Measurements from ENCODE around the gene TSFM. TPM values are rescaled to one million over a fixed set of nuclear protein-coding genes. Genes with fewer than 3 reads are reported as not detected.

The TSFM gene
- total RNA-seq, 1 experiment from 2014 or later = 48.7 TPM

DNA sequence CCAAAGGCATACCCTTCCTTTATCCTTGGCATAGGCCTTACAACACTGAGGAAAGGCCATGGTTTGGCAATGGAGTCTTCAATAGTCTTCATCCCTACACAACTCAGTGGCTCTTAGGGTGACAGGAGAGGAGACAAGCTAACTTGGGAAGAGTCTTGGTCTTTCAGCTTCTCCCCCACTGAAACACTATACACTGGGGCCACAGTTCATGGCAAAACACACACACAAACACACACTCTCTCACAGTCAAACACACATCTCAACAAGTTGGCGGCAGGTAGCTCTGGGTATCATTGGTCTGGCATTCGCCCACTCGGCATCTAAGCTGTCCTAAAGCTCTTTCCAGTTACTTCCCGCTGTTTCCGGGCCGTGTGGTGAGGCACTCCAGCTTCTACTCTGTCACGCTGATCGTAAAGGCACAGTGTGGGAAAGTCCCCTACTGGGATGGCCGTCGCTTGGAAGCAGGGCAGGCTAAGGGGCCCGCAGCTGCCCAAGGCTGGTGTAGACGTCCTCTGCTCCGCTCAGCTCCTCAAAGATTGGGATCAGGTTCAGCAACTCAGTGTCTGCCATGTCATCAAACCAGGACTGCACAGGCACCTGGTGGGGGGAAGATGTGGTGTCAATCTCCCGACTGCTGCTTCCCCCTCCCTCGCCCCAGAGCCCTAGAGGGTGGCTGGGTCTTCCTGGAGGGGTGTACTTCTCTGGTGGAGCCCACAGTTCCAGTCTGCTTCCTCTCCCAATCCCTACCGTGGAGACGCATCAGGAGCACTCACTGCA, 40.7 kb downstream of the TSFM start:
- CTCF ChIA-PET = no interaction called here
- Mint-ChIP-seq H3K27ac (no peak overlapping the region), H3K36me3 (peaks cover 57% of the 10 kb centered on the region), H3K9me3 (no peaks in the 10 kb centered on the region), H3K4me1 (no peaks in the 10 kb centered on the region), H3K27me3 (ENCODE audit: low read depth) (no peaks in the 10 kb centered on the region), H3K4me3 (no peak overlapping the region)
- DNase-seq (ENCODE audit: low spot score) (no peak), ATAC-seq (no peak)
- POLR2A ChIA-PET = no interaction called here
- no peak for TF ChIP-seq STAT6 (CRISPR knock-in tag; conservative IDR thresholded peaks at IDR 0.05; ENCODE audit: low read depth)
- no peak for TF ChIP-seq ZNF396 (CRISPR knock-in tag; IDR thresholded peaks at IDR 0.05; ENCODE audit: borderline replicate concordance)
- TF ChIP-seq ZNF232 (CRISPR knock-in tag; IDR thresholded peaks at IDR 0.05) = no peak
- no peak for TF ChIP-seq CBFB (CRISPR knock-in tag; IDR thresholded peaks at IDR 0.05; ENCODE audit: low read depth)
- TF ChIP-seq, protein P1, sequence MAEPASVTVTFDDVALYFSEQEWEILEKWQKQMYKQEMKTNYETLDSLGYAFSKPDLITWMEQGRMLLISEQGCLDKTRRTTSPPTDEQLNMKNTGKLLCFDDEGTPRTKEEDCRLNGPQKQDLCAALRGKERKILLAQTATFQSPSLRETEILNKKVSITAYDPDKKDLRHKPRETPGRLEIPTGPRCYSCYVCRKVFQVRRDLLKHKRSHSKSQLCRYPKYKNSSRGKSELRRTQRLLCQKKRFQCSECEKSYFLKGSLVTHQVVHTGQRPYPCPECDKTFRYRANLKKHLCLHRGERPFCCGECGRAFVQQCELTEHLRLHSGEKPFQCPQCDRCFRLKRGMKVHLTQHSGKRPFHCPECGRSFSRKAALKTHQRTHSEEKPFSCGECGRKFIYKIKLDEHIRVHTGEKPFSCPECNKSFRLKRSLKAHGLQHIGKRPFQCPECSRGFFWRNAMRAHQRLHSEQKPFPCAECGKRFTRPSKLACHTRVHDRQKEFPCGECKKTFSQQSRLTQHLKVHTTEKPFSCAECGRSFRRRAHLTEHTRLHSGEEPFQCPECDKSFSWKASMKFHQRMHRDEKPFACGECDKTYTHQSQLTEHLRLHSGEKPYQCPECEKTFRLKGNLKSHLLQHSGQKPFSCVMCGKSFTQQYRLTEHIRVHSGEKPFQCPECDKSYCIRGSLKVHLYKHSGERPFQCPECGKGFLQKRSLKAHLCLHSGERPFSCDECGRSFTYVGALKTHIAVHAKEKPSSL (CRISPR knock-in tag; conservative IDR thresholded peaks at IDR 0.05) = no peak
- TF ChIP-seq ZBTB43 (CRISPR knock-in tag; IDR thresholded peaks at IDR 0.05) = no peak
- TF ChIP-seq GRHL2 (CRISPR knock-in tag; IDR thresholded peaks at IDR 0.05; ENCODE audit: insufficient replicate concordance, severe bottlenecking) = no peak
- TF ChIP-seq ZNF121 (CRISPR knock-in tag; IDR thresholded peaks at IDR 0.05) = no peak

DNA sequence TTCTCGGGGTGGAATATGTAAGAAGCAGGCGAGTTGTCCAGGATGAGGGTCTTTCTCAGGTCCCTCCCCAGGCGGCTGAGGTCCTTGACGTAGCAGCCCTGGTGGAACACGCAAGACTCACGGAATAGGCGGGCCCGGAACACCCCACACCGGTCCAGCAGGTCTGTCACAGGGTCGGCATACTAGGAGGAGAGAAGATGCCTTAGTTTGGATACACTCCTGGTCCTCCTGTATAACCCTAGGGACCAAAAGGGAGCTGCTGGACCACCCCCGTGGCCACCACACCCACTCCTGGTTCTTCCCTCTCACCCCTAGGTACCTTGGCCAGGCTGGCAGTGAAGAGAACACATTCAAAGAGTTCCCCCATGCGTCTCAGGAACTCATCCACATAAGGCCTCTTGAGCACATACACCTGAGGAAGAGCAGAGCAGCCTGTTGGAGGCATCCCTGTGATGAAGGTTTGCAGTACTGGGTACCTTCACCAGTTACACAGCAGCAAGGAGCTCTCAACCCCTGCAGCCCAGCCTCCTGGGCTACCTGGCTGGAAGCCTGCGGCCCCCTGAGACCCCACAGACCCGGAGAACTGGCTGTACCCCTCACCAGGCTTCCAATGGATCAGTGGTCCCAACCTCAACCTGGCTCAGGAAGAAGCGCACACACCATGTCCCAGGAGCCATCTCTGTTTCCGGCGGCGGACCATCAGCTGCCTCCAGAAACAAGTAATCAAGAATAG, 41.5 kb downstream of the TSFM start:
- Mint-ChIP-seq H3K4me3 (no peak overlapping the region), H3K27ac (no peak overlapping the region), H3K4me1 (no peaks in the 10 kb centered on the region), H3K36me3 (peaks cover 65% of the 10 kb centered on the region), H3K9me3 (no peaks in the 10 kb centered on the region), H3K27me3 (ENCODE audit: low read depth) (no peaks in the 10 kb centered on the region)
- DNase-seq (ENCODE audit: low spot score) (no peak), ATAC-seq (no peak)
- TF ChIP-seq JAZF1 (CRISPR knock-in tag; IDR thresholded peaks at IDR 0.05) = no peak
- no peak for TF ChIP-seq ELF4 (CRISPR knock-in tag; IDR thresholded peaks at IDR 0.05; ENCODE audit: low read depth)
- no peak for TF ChIP-seq ZNF121 (CRISPR knock-in tag; IDR thresholded peaks at IDR 0.05)
- TF ChIP-seq, protein P2, sequence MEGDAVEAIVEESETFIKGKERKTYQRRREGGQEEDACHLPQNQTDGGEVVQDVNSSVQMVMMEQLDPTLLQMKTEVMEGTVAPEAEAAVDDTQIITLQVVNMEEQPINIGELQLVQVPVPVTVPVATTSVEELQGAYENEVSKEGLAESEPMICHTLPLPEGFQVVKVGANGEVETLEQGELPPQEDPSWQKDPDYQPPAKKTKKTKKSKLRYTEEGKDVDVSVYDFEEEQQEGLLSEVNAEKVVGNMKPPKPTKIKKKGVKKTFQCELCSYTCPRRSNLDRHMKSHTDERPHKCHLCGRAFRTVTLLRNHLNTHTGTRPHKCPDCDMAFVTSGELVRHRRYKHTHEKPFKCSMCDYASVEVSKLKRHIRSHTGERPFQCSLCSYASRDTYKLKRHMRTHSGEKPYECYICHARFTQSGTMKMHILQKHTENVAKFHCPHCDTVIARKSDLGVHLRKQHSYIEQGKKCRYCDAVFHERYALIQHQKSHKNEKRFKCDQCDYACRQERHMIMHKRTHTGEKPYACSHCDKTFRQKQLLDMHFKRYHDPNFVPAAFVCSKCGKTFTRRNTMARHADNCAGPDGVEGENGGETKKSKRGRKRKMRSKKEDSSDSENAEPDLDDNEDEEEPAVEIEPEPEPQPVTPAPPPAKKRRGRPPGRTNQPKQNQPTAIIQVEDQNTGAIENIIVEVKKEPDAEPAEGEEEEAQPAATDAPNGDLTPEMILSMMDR (IDR thresholded peaks at IDR 0.05) = no peak
- no peak for TF ChIP-seq ETV6 (CRISPR knock-in tag; IDR thresholded peaks at IDR 0.05)
- TF ChIP-seq RORB (CRISPR knock-in tag; IDR thresholded peaks at IDR 0.05) = no peak
- TF ChIP-seq ZBTB21 (CRISPR knock-in tag; IDR thresholded peaks at IDR 0.05; ENCODE audit: borderline replicate concordance) = no peak
- ChIA-PET POLR2A (interaction anchor here (0.9 kb wide), 1 partner anchor 42 kb away, joined by 3 read pairs; no protein-coding TSS in a partner anchor), CTCF (interaction anchor here (3.5 kb wide), 1 partner anchor 9 kb away, joined by 14 read pairs; no protein-coding TSS in a partner anchor)
